Astrocyte of the cerebellum (primary cell): ENCODE data around the gene DOK7.

Experiments
- DNase-seq: peaks from one replicate; pipeline ENCODE4 v3.0.0-alpha.2; 2011; ENCODE audit warnings: low read depth
- H3K4me3 ChIP-seq: 2 replicates; pipeline ENCODE4 v1.5.1; 2011; ENCODE audit warnings: mild to moderate bottlenecking, low read depth, low read length, moderate library complexity
- CTCF ChIP-seq: IDR thresholded peaks from 2 replicates; pipeline ENCODE4 v1.5.1; 2012; ENCODE audit warnings: low read length, low read depth, moderate library complexity, mild to moderate bottlenecking; ENCODE audit errors: missing control alignments
- in situ Hi-C: cut with HindIII; loops from 2 replicates; pipeline ENCODE4 v1.10.0; 2017; ENCODE audit warnings: low sequenced_read_pairs

DOK7 gene

GRCh38 chr4:3481783-3482393, 18.8 kb downstream of the DOK7 start:
- no peak for DNase-seq
- TF ChIP-seq CTCF = no peak
- in situ Hi-C loops = no loop called here

GRCh38 chr4:3482707-3483106, 19.6 kb downstream of the DOK7 start:
- no peak for DNase-seq
- H3K4me3 ChIP-seq = no peak overlapping the region
- in situ Hi-C loops = no loop called here
- TF ChIP-seq CTCF = no peak

More at GRCh38 chr4:3481783-3482393, 18.8 kb downstream of the DOK7 start:
- H3K4me3 ChIP-seq = no peak overlapping the region

- no peak for TF ChIP-seq CTCF
- no peak for DNase-seq
- no peak overlapping the region for H3K4me3 ChIP-seq
- in situ Hi-C loops = no loop called here
Measured at GRCh38 chr4:3483471-3483921, 20.4 kb downstream of the DOK7 start.

- in situ Hi-C loops = no loop called here
- no peak for TF ChIP-seq CTCF
- no peak overlapping the region for H3K4me3 ChIP-seq
Measured at GRCh38 chr4:3484057-3484973, 21.2 kb downstream of the DOK7 start.

GRCh38 chr4:3485011-3485791, 22.1 kb downstream of the DOK7 start:
- no peak for DNase-seq
- TF ChIP-seq CTCF = no peak
- H3K4me3 ChIP-seq = no peak overlapping the region
- in situ Hi-C loops = no loop called here

More at GRCh38 chr4:3484057-3484973, 21.2 kb downstream of the DOK7 start:
- DNase-seq = no peak

- in situ Hi-C loops = no loop called here
- H3K4me3 ChIP-seq = no peak overlapping the region
- no peak for TF ChIP-seq CTCF
- DNase-seq = no peak
Measured at GRCh38 chr4:3485886-3486540, 22.9 kb downstream of the DOK7 start.
